Head of caudate nucleus (tissue), 42 donors: ENCODE results near the gene TMEM87B.
A peak's percentile ranks its signal among the peaks of the same experiment; 100 is the strongest.

Experiments
- DNase-seq, 42 donors: peaks; one replicate each; pipeline versions ENCODE4 v3.0.0 to v3.0.0-alpha.2; 2020 to 2021; ENCODE audit warnings: mixed read lengths in 7 of 42
- intact Hi-C: fragments of 100-400 bp; cut with DNase I; formaldehyde crosslinking; loops from one replicate; pipeline ENCODE4 v1.15.0; 2022

Gene TMEM87B

GRCh38 chr2:112140899-112141625 is 86.0 kb downstream of the TMEM87B start:
- peak in 1 of 42 donors; percentile 25 for DNase-seq
- intact Hi-C loops, result no loop called here

GRCh38 chr2:112141626-112142007 is 86.5 kb downstream of the TMEM87B start:
- peak in 1 of 42 donors; percentile 30 for DNase-seq
- intact Hi-C loops, result no loop called here

GRCh38 chr2:112142525-112143078 is 87.5 kb downstream of the TMEM87B start:
- intact Hi-C loops, result no loop called here
- DNase-seq, result peak in 2 of 42 donors; percentile 13 to 22

GRCh38 chr2:112143150-112143549 is 88.1 kb downstream of the TMEM87B start:
- DNase-seq, result peak in 3 of 42 donors; percentile 28 to 33 (median 31)

GRCh38 chr2:112144966-112145365 is 89.9 kb downstream of the TMEM87B start:
- intact Hi-C loops, result no loop called here
- DNase-seq, result peak in 2 of 42 donors; percentile 1 to 5

More at GRCh38 chr2:112143150-112143549, 88.1 kb downstream of the TMEM87B start:
- intact Hi-C loops, result no loop called here

- peak in 4 of 42 donors; percentile 10 to 37 (median 33) for DNase-seq
- intact Hi-C loops, result no loop called here
Observed at GRCh38 chr2:112147382-112148168, 92.5 kb downstream of the TMEM87B start.

GRCh38 chr2:112148477-112148876 is 93.4 kb downstream of the TMEM87B start:
- intact Hi-C loops, result no loop called here
- DNase-seq, result peak in 5 of 42 donors; percentile 4 to 37 (median 13)

GRCh38 chr2:112149194-112149593 is 94.1 kb downstream of the TMEM87B start:
- intact Hi-C loops, result no loop called here
- peak in 6 of 42 donors; percentile 8 to 34 (median 24) for DNase-seq

- DNase-seq, result peak in 6 of 42 donors; percentile 11 to 31 (median 14)
Observed at GRCh38 chr2:112149866-112150435, 94.9 kb downstream of the TMEM87B start.

GRCh38 chr2:112150447-112150846 is 95.4 kb downstream of the TMEM87B start:
- DNase-seq, result peak in 3 of 42 donors; percentile 5 to 26 (median 13)
- intact Hi-C loops, result no loop called here

More at GRCh38 chr2:112149866-112150435, 94.9 kb downstream of the TMEM87B start:
- intact Hi-C loops, result no loop called here

GRCh38 chr2:112150851-112151250 is 95.8 kb downstream of the TMEM87B start:
- DNase-seq, result peak in 5 of 42 donors; percentile 9 to 32 (median 16)
- intact Hi-C loops, result no loop called here

- intact Hi-C loops, result no loop called here
- peak in 4 of 42 donors; percentile 5 to 21 (median 11) for DNase-seq
Observed at GRCh38 chr2:112151271-112151670, 96.2 kb downstream of the TMEM87B start.

GRCh38 chr2:112151701-112152440 is 96.8 kb downstream of the TMEM87B start:
- intact Hi-C loops, result no loop called here
- DNase-seq, result peak in 6 of 42 donors; percentile 16 to 35 (median 24)

GRCh38 chr2:112152476-112153178 is 97.6 kb downstream of the TMEM87B start:
- intact Hi-C loops, result no loop called here
- DNase-seq, result peak in 6 of 42 donors; percentile 2 to 38 (median 16)

GRCh38 chr2:112153179-112153490 is 98.1 kb downstream of the TMEM87B start:
- intact Hi-C loops, result no loop called here
- DNase-seq, result peak in 3 of 42 donors; percentile 7 to 23 (median 10)

- intact Hi-C loops, result no loop called here
Observed at GRCh38 chr2:112153501-112153900, 98.4 kb downstream of the TMEM87B start.

GRCh38 chr2:112154246-112155117 is 99.4 kb downstream of the TMEM87B start:
- peak in 3 of 42 donors; percentile 11 to 18 (median 12) for DNase-seq

More at GRCh38 chr2:112153501-112153900, 98.4 kb downstream of the TMEM87B start:
- DNase-seq, result peak in 2 of 42 donors; percentile 15 to 19

More at GRCh38 chr2:112154246-112155117, 99.4 kb downstream of the TMEM87B start:
- intact Hi-C loops, result no loop called here
